GM12801 (cell line): ENCODE measurements around the gene MRPL50.

ENCODE experiments used
- CTCF ChIP-seq: IDR thresholded peaks from one replicate; pipeline ENCODE4 v1.5.1; 2011; ENCODE audit warnings: control low read depth; ENCODE audit not compliant: insufficient read length; ENCODE audit errors: extremely low read depth

MRPL50 gene

GRCh38 chr9:101398068-101398929 lies at the start of gene MRPL50, which contains the start of gene ZNF189:
Gene MRPL50 (minus strand): TSS chr9:101398618. CDS start chr9:101398592, 26 bp downstream.
Gene ZNF189 (plus strand): TSS chr9:101398851. CDS start chr9:101399157, 306 bp downstream.
- TF ChIP-seq CTCF: no peak

- TF ChIP-seq CTCF: no peak
Measured at GRCh38 chr9:101446732-101447131, 48.3 kb upstream of the MRPL50 start.

DNA sequence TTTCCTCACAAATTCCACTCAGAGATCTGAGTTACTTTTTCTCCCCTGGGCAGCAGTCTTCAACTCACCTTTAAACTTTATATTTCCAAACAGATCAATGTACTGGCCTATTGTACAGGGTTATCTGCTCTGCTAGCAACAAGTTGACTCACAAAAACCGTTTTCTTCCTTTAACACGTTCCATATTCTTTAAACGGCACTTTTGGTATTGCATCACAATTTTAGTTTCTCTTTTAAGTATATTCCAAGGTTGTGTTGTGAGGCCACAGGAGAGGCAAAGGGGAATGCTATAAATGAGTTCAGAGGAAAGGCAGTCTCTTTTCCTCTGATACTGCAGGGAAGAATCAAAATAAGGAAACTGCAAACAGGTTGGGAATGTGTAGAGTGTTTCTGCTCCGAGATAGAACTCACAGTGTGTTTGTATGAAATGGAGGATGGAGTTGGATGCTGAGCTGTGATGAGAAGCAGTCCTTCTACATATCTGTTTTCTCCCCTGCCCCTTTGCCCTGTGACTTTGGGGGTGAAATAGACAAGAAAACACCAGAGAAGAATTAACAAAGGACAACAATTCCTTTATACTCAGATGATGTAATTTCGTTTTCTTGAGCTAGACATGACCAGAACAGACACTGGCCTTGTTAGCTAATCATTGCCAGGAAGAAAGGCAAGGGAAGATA lies 47.1 kb upstream of the MRPL50 start:
- no peak for TF ChIP-seq CTCF

- TF ChIP-seq CTCF: no peak
Measured at GRCh38 chr9:101443364-101443771, 45.0 kb upstream of the MRPL50 start.

DNA sequence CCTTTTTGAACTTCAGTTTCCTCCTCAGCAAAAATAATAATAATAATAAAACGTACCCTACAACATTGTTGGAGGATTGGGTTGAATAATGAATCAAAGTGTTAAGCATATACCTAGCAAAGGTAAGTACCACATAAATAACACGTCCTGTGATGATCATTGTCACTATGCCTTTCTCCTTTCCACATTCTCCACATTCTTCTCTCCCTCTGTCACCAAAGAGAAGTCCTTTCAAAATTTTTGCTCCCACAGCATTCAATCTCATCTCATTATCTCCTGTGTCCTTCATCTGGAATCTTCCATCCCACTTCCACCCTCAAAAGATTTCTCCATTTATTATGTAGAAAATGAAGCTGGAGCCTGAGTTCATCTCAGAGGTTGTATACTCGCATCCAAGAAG lies 44.3 kb upstream of the MRPL50 start:
- TF ChIP-seq CTCF: no peak

GRCh38 chr9:101442318-101442717 lies 43.9 kb upstream of the MRPL50 start:
- TF ChIP-seq CTCF: no peak

- no peak for TF ChIP-seq CTCF
Measured at GRCh38 chr9:101440714-101441230, 42.4 kb upstream of the MRPL50 start.
